ENCODE measurements around the gene CD248.
A peak's percentile ranks its signal among the peaks of the same experiment; 100 is the strongest.
"Not testable (repeated sequence)": the region's sequence is repeated elsewhere in the genome, so short reads cannot be mapped to it uniquely, and the experiment has no call there.

The CD248 gene

DNA sequence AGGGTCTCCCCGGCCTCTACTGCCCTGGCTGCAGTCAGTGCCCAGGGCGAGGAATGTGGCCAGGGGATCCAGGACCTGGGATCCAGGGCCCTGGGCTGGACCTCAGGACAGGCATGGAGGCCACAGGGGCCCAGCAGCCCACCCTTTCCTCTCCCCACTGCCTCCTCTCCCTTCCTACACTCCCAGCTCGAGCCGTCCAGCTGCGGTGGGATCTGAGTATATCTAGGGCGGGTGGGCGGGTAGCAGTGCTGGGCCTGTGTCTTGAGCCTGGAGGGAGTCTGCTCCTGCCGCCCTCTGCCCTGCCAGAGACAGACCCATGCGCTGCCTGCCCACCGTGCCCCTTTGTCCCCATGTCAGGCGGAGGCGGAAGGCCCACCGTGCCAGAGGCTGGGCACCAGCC is 40.2 kb downstream of the CD248 start:
- DNase-seq (ENCODE audit: low read depth, low spot score), result not testable (repeated sequence)

DNA sequence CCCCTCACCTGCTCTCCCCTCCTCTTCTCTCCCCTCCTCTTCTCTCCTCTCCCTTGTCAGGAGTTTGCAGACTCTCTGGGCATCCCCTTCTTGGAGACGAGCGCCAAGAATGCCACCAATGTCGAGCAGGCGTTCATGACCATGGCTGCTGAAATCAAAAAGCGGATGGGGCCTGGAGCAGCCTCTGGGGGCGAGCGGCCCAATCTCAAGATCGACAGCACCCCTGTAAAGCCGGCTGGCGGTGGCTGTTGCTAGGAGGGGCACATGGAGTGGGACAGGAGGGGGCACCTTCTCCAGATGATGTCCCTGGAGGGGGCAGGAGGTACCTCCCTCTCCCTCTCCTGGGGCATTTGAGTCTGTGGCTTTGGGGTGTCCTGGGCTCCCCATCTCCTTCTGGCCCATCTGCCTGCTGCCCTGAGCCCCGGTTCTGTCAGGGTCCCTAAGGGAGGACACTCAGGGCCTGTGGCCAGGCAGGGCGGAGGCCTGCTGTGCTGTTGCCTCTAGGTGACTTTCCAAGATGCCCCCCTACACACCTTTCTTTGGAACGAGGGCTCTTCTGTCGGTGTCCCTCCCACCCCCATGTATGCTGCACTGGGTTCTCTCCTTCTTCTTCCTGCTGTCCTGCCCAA is 40.7 kb downstream of the CD248 start:
- DNase-seq (ENCODE audit: low read depth, low spot score), result no peak

DNA sequence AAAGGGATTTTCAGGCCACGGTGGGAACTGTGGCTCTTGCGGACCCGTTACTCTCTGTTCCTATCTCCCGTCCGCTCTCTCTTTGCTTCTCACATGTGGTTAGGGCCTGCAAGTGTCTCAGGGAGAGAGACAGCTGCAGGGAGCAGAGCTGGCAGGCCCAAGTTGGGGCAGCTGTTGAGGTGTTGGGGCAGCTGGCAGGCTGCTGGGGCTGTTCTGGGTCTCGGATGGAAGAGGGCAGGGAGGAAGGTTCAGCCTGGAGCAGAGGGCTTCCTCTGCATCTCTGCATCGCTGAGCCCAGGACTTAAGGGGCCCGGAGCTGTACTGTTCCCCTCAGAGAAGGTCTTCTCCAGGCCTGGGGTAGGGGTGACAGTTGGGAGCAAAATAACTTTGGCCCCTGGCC is 41.4 kb downstream of the CD248 start:
- DNase-seq (ENCODE audit: low read depth, low spot score), result no peak

DNA sequence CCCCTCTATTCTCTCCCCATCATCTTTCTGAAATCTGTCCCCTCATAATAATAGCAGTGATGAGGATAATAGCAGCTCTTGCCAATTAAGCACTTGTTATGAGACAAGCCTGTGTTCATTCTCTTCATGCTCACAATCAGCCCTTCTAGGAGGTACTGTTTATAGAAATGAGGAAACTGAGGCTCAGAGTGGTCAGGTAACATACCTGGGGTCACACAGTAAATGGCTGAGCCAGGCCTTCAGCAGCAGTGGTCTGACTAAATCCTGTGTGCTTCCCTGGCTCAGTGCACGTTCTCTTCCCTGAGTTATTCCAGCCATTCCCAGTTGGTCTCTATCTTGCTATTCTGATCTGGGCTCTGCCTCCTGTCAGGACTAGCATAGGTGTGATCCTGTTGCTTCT is 42.6 kb downstream of the CD248 start:
- no peak for DNase-seq (ENCODE audit: low read depth, low spot score)

DNA sequence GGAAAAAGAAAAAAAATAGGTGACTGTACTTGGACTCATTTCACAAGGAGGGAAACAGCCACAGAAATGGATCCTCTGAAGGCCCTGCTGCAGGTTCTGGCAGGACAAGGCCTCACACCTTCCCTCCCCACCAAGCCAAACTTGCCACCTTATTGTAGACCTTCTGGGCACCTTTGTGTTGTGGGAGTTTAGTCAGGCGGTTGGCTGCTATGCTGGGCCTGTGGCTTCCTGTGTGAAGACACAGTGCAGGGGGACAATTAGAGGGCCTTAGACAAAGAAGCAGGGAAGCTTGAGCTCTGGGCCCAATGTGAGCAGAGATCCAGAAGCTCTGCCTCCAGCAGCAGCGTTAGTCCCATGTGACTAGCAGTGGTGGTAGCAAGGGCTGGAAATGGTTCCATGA is 44.2 kb downstream of the CD248 start:
- no peak for DNase-seq (ENCODE audit: low read depth, low spot score)

DNA sequence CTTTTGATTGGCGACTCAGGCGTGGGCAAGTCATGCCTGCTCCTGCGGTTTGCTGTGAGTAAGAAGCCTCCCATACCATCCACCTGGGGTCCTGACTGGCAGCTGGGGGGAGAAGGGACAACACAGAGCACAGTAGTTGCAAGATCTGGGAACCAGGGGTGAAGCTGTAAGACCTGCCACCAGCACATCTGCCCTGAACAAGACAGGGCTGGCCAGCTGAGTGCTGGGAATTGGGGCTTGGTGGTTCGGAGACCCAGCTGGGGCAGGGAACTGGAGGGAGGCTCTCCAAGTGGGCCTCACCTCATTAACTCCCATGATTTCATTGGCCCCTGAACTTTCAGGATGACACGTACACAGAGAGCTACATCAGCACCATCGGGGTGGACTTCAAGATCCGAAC is 45.0 kb downstream of the CD248 start:
- no peak for DNase-seq (ENCODE audit: low read depth, low spot score)

DNA sequence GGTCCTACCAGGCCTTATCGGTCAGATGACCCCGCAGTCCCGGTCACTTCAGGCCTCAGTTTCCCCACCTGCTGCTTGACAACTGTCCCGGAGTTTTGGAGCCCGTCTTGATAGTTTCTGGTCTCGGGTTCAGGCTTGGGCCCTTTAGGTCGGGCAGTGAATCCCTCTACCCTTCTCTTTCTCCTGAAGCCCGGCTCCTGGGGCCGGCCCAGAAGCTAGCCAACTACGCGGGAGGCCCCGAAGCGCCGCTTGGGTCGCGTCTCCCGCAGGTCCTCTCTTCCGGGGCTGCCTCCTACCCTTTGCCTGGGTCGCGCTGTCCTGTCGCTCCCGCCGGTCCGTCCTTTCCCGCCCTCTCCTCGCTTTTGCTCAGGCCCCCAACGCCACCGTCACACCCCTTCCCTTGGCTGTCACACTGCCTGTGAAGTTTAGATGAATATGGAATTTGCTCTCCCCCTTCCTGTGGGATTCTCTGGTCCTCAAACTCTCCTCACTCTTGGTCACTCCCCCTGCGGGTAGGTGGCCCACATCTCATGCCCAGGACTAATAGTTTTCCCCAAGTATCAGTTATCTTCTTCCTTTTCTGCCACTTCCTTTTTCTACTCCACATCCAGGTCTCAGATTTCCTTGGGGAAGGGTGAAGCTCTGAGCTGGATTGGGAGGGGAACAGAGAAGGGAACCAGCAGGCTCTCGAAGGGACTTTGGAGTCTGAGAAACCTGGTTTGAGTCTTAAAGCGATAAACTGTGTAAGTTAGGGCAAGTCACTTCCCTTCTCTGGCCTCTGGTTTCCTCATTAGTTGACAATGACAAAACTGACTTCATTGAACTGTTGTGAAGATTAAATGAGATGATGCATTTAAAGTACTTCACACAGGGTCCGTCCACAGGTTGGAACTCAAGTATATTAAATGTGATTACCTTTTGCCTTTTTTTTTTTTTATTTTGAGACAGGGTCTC is 47.6 kb downstream of the CD248 start:
- no peak for DNase-seq (ENCODE audit: low read depth, low spot score)

DNA sequence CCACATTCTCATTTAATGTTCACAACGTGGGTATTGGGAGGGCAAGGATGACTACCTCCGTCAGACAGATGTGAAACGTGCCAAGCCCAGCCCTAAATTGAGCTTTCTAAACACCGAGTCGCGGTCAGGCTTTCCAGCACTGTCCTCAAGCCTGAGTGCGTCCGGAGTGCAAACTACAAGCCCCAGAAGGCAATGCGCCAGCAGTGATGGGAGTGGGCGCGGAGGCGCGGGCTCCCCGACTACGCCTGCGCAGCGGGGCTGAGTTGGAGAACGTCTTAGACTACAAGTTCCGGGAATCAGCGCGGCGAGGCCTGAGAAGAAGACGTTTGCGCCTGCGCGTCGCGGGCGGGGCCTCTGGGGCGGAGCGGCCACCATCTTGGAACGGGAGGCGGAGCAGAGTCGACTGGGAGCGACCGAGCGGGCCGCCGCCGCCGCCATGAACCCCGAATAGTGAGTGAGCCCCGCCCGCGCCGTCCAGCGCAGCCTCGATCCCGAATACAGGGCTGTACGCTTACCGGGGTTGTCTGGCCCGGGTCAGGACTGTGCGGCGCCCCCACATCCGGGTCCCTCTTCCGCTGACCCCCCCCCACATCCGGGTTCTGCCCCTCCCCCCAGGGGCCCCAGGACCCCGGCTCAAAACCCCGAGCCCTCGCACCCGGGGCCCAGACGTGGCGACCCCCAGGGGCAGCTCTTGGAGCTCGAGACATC is 48.4 kb downstream of the CD248 start, which contains the start of gene RAB1B:
TSS of gene RAB1B (plus strand) at position 396 of the 708 bp plus-strand sequence. CDS start at position 437, 41 bp downstream.
- peak; percentile 98 for DNase-seq (ENCODE audit: low read depth, low spot score)

DNA sequence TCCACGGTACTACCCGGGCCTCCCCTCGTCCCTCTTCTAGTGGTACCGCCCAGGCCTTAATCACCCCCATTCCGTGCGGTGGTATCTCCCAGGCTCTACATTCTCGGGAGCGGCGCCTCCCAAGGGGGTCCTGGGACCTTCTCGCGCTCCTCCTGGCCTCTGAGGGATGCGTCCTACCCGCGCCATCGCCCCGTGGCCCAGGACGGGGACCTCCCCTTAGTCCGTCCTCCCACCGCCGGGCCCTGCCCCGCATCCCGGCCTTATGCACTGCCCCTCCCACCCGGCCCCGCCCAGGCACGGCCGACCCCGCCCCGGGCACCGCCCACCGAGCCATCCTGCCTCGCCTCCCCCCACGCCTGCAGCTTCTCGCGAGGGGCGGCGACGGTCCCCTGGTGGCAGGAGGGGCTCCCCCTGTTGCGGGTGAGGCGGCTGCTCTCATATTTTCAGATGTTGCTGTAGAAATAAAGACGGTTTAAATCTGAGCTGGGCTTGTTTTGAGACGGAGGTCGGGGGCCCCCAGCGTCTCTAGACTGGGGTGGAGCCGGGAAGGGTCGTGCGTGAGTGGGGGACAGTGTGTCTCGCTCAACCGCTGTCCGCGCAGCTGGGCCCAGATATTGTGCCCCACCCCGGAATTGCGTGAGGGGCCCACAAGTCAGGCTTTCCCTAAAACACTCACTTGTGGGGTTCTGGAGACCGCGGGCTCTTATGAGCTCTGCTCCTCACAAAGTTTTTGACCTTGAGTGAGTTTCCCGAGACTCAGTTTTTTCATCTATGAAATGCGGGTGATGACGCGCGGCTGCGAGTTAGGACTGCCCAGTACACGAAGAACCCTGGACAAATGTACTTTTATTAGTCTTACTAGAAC is 49.2 kb downstream of the CD248 start:
- DNase-seq (ENCODE audit: low read depth, low spot score), result peak; percentile 69

DNA sequence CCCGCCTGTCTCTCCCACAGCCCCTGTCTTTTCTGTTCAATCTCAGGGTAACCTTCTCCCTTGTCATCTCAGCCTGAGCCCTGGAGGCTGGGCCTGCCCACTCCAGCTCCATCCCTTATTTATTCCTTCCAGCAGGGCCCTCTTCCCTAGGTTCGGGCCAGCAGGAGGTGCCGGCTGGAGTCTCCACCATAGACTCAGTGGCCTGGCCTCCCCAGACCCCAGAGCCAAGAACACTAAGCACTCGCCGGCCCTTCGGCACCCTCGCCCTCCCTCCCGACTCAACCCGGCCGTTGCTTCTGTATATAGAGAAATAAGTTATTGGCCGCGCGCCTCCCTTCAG is 49.8 kb downstream of the CD248 start:
- DNase-seq (ENCODE audit: low read depth, low spot score), result no peak

DNA sequence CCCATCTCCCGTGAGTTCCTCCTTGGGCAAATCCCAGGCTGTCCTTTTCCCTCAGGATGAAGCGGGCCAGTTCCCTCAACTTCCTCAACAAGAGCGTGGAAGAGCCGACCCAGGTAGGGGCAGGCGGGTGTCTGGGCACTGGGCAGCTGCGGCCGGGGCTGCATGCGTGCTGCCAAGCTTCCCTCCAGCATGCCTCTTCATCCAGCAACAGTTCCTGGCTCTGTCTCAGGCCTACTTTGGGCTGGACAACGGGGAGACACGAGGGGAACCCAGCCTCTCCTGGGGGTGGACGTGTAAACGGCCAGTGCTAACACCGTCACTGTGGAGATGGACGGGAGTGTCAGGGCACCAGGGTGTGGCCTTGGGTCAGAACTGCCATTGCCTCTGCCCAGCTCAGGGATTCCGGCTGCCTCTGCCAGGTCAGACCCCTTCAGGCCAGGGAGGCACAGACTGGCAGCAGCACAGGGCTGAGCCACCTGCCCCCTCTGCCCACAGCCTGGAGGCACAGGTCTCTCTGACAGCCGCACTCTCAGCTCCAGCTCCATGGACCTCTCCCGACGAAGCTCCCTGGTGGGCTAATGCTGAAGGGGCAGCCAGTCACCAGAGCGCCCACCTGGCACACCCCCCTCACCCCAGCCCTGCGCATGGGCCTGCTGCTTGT is 50.3 kb downstream of the CD248 start:
- DNase-seq (ENCODE audit: low read depth, low spot score), result no peak

DNA sequence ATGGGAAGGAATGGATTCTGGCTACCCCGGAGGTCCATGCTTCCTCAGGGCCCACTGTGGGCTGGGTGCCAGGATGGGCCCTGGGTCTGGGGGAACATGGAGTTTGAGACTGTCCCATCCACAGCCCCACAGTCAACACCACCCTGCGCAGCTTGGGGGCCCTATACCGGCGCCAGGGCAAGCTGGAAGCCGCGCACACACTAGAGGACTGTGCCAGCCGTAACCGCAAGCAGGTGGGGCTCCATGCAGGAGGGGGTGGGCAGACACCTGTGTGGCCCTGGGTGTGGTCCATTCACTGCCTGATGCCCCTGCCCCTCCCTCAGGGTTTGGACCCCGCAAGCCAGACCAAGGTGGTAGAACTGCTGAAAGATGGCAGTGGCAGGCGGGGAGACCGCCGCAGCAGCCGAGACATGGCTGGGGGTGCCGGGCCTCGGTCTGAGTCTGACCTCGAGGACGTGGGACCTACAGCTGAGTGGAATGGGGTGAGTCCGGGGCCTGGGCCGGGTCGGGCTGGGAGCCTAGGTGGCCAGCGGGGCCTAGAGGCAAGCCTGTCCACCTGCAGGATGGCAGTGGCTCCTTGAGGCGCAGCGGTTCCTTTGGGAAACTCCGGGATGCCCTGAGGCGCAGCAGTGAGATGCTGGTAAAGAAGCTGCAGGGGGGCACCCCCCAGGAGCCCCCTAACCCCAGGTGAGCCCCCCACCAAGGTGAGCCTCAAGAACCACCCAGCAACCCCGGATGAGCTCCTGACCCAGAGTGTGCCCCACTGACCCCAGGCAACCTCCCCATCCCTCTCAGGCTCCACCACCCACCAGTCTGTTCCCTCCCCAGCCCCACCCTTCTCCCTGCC is 51.1 kb downstream of the CD248 start:
- DNase-seq (ENCODE audit: low read depth, low spot score), result no peak

DNA sequence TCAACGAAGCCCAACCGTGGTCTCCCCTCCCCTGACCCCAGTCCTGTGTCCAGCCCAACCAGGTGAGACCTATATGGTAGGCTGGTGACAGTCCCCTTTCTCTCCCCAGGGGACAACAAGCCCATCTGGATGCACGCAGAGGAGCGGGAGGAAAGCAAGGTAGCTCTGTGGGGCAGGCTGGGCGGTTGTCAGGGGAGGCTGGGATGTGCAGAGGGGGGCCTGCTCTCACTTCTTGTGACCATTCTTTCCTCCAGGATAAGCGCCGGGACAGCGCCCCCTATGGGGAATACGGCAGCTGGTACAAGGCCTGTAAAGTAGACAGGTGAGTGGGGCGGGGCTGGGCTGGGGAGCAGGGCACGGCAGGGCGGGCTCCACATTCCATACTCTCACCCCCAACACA is 51.9 kb downstream of the CD248 start:
- no peak for DNase-seq (ENCODE audit: low read depth, low spot score)

All from activated naive CD8-positive, alpha-beta T cell treated with anti-CD3 and anti-CD28 coated beads, Interleukin-2, amount 50 U/mL, for 16 hours (primary cell).